PC-3 (cell line): ENCODE results near the gene BORCS8. TPM values are rescaled to one million over a fixed set of nuclear protein-coding genes. Genes with fewer than 3 reads are reported as not detected.
A peak's percentile ranks its signal among the peaks of the same experiment; 100 is the strongest.
"Not testable (repeated sequence)": the region's sequence is repeated elsewhere in the genome, so short reads cannot be mapped to it uniquely, and the experiment has no call there.

ENCODE experiments used
- ATAC-seq: fragments of 200-7000 bp; cut with Tn5 transposase; 2 replicates; pipeline ENCODE4 v1.9.1; 2020; ENCODE audit warnings: mild to moderate bottlenecking, moderate library complexity
- BruUV-seq: library from RNA; stranded (reverse); fragments of 400-500 nt; replicated peaks from 2 replicates; lab custom pipeline; 2021; lab: Mats Ljungman, UMichigan
- CTCF ChIA-PET: fragments of 300-600 bp; sonication (Branson Sonifier 250); formaldehyde crosslinking; loops from one replicate; lab custom pipeline; 2022; ENCODE audit warnings: antibody characterized with exemption; lab: Charles Lee
- POLR2A ChIA-PET: fragments of 300-600 bp; sonication (Branson Sonifier 250); formaldehyde crosslinking; loops from one replicate; lab custom pipeline; 2022; ENCODE audit warnings: antibody characterized with exemption; ENCODE audit not compliant: unreplicated experiment; lab: Charles Lee
- DNase-seq: peaks from one replicate; pipeline ENCODE4 v3.0.0-alpha.2; 2015
- H2AFZ ChIP-seq: fragments of 300-600 bp; sonication (generic); 2 replicates; pipeline ENCODE4 v1.6.0; 2016; ENCODE audit warnings: antibody characterized with exemption, low read length
- H3F3A ChIP-seq: fragments of 300-600 bp; sonication (generic); one replicate; pipeline ENCODE4 v1.6.0; 2017; ENCODE audit warnings: antibody characterized with exemption, low read length, control low read depth, mild to moderate bottlenecking; ENCODE audit not compliant: unreplicated experiment
- H3K27ac ChIP-seq: fragments of 300-600 bp; sonication (generic); 2 replicates; pipeline ENCODE4 v1.5.1; 2016; ENCODE audit warnings: mild to moderate bottlenecking, low read length
- H3K27me3 ChIP-seq: fragments of 300-600 bp; sonication (generic); 2 replicates; pipeline ENCODE4 v1.6.1; 2016; ENCODE audit warnings: low read length, mixed read lengths
- H3K36me3 ChIP-seq: fragments of 300-600 bp; sonication (generic); 2 replicates; pipeline ENCODE4 v1.6.1; 2016; ENCODE audit warnings: low read depth, mixed run types, low read length, mixed read lengths
- H3K4me1 ChIP-seq: fragments of 300-600 bp; sonication (generic); 2 replicates; pipeline ENCODE4 v1.5.1; 2016; ENCODE audit warnings: low read length; ENCODE audit not compliant: insufficient read depth
- H3K4me2 ChIP-seq: fragments of 300-600 bp; sonication (generic); 2 replicates; pipeline ENCODE4 v1.6.0; 2016; ENCODE audit warnings: low read length
- H3K4me3 ChIP-seq: fragments of 300-600 bp; sonication (generic); 2 replicates; pipeline ENCODE4 v1.5.1; 2016; ENCODE audit warnings: mild to moderate bottlenecking, low read length, mixed read lengths
- H3K79me2 ChIP-seq: fragments of 300-600 bp; sonication (generic); 2 replicates; pipeline ENCODE4 v1.6.1; 2017; ENCODE audit warnings: low read length, mixed read lengths
- H3K9ac ChIP-seq: fragments of 300-600 bp; sonication (generic); 2 replicates; pipeline ENCODE4 v1.6.0; 2016; ENCODE audit warnings: mild to moderate bottlenecking, low read length
- H3K9me2 ChIP-seq: fragments of 300-600 bp; sonication (generic); replicated peaks from 2 replicates; pipeline ENCODE4 v1.6.1; 2016; ENCODE audit warnings: mixed run types, low read length, mixed read lengths
- H3K9me3 ChIP-seq: fragments of 300-600 bp; sonication (generic); 2 replicates; pipeline ENCODE4 v1.6.1; 2016; ENCODE audit warnings: low read length, mixed read lengths
- H4K20me1 ChIP-seq: fragments of 300-600 bp; sonication (generic); 2 replicates; pipeline ENCODE4 v1.6.1; 2016; ENCODE audit warnings: low read length, mixed read lengths
- CTCF ChIP-seq: fragments of 300-600 bp; sonication (generic); conservative IDR thresholded peaks from 2 replicates; pipeline ENCODE4 v1.5.1; 2017; ENCODE audit warnings: antibody characterized with exemption, low read depth, mild to moderate bottlenecking, low read length
- EZH2 ChIP-seq: fragments of 300-600 bp; sonication (generic); IDR thresholded peaks from one replicate; pipeline ENCODE4 v1.6.1; 2017; ENCODE audit warnings: antibody characterized with exemption, mild to moderate bottlenecking, low read length; ENCODE audit not compliant: unreplicated experiment
- EZH2phosphoT487 ChIP-seq: fragments of 300-600 bp; sonication (generic); IDR thresholded peaks from 2 replicates; pipeline ENCODE4 v1.6.1; 2018; ENCODE audit warnings: mild to moderate bottlenecking, antibody characterized with exemption, low read length, borderline replicate concordance
- intact Hi-C: fragments of 100-400 bp; cut with micrococcal nuclease; formaldehyde crosslinking; loops from 2 replicates; pipeline ENCODE4 v1.9.0; 2023
- total RNA-seq: library from RNA; depleted of rRNA; stranded (reverse); fragments of >200 nt; gene quantifications from 2 replicates; pipeline ENCODE4 v1.2.3, GENCODE V29; 2014

Gene BORCS8
- total RNA-seq, 1 experiment from 2014 or later: 33.1 TPM

GRCh38 chr19:19223060-19223459, 31.1 kb upstream of the BORCS8 start:
- Histone ChIP-seq H3F3A (no peaks in the 10 kb centered on the region), H3K9ac (no peak overlapping the region), H3K9me2 (no peaks in the 10 kb centered on the region), H3K4me2 (no peak overlapping the region), H3K27ac (no peak overlapping the region), H3K36me3 (no peaks in the 10 kb centered on the region), H4K20me1 (no peaks in the 10 kb centered on the region), H2AFZ (no peak overlapping the region), H3K4me3 (no peak overlapping the region), H3K27me3 (0 out of 2 replicates have a peak, but pooled peaks cover 4% of the 10 kb centered on the region), H3K9me3 (no peaks in the 10 kb centered on the region), H3K4me1 (no peaks in the 10 kb centered on the region; the same call in 1 of the 2 replicates), H3K79me2 (no peaks in the 10 kb centered on the region)
- TF ChIP-seq EZH2phosphoT487: no peak
- no TSS peak for BruUV-seq
- ATAC-seq (no peak), DNase-seq (no peak)
- ChIA-PET CTCF (interaction anchor here (0.6 kb wide), 1 partner anchor 268 kb away, joined by 3 read pairs; no protein-coding TSS in a partner anchor), POLR2A (no interaction called here)
- intact Hi-C loops: no loop called here

- H3K4me3 ChIP-seq, CTCF ChIA-PET, BruUV-seq, H3K79me2 ChIP-seq, H4K20me1 ChIP-seq, H3K9ac ChIP-seq, H3K27ac ChIP-seq, H2AFZ ChIP-seq, DNase-seq, H3K4me2 ChIP-seq, ATAC-seq, H3K36me3 ChIP-seq, intact Hi-C loops, H3K9me3 ChIP-seq, H3K4me1 ChIP-seq, H3K27me3 ChIP-seq, H3F3A ChIP-seq, H3K9me2 ChIP-seq, POLR2A ChIA-PET: not testable (repeated sequence)
Measured at GRCh38 chr19:19221000-19221399, 29.0 kb upstream of the BORCS8 start.

- Histone ChIP-seq H2AFZ (no peak overlapping the region), H4K20me1 (no peaks in the 10 kb centered on the region), H3K27me3 (no peaks in the 10 kb centered on the region), H3K9me3 (no peaks in the 10 kb centered on the region), H3K36me3 (no peaks in the 10 kb centered on the region), H3K4me2 (no peak overlapping the region), H3K4me1 (no peaks in the 10 kb centered on the region), H3K9me2 (no peaks in the 10 kb centered on the region), H3K79me2 (no peaks in the 10 kb centered on the region), H3K27ac (no peak overlapping the region), H3K9ac (no peak overlapping the region), H3K4me3 (no peak overlapping the region), H3F3A (no peaks in the 10 kb centered on the region)
- intact Hi-C loops: no loop called here
- ChIA-PET CTCF (no interaction called here), POLR2A (no interaction called here)
- no peak for TF ChIP-seq EZH2phosphoT487
- no peak for TF ChIP-seq CTCF
- TF ChIP-seq EZH2: no peak
- DNase-seq (no peak), ATAC-seq (no peak)
- BruUV-seq: no TSS peak
Measured at GRCh38 chr19:19218911-19219310, 27.0 kb upstream of the BORCS8 start.

- H3K4me3 ChIP-seq: no peak overlapping the region
- H3K27ac ChIP-seq: no peak overlapping the region
- H3K4me1 ChIP-seq: no peaks in the 10 kb centered on the region
- H3K27me3 ChIP-seq: peaks cover under 1% of the 10 kb centered on the region; the same call in 1 of the 2 replicates
- TF ChIP-seq CTCF: peak; percentile 48
- TF ChIP-seq EZH2: no peak
- ChIA-PET POLR2A (no interaction called here), CTCF (no interaction called here)
- H3K36me3 ChIP-seq: no peaks in the 10 kb centered on the region
- H4K20me1 ChIP-seq: no peaks in the 10 kb centered on the region
- no peak overlapping the region for H2AFZ ChIP-seq
- no peaks in the 10 kb centered on the region for H3K9me2 ChIP-seq
- DNase-seq: peak; percentile 64
- BruUV-seq: no TSS peak
- H3F3A ChIP-seq: no peaks in the 10 kb centered on the region
- H3K9me3 ChIP-seq: no peaks in the 10 kb centered on the region
- peak; percentile 29; the same call in 1 of the 2 replicates for ATAC-seq
- H3K9ac ChIP-seq: no peak overlapping the region
- H3K79me2 ChIP-seq: no peaks in the 10 kb centered on the region
- H3K4me2 ChIP-seq: no peak overlapping the region
- intact Hi-C loops: no loop called here
Measured at GRCh38 chr19:19217099-19217498, 25.1 kb upstream of the BORCS8 start.
